K562 (cell line): ENCODE measurements around the gene POU4F2.

ENCODE experiments used
- FOS ChIP-seq: IDR thresholded peaks from 3 replicates; pipeline ENCODE4 v1.6.1; 2011; ENCODE audit not compliant: insufficient read length; ENCODE audit errors: extremely low read depth
- FOXP1 ChIP-seq: sonication (generic); formaldehyde crosslinking; IDR thresholded peaks from 2 replicates; pipeline ENCODE4 v1.8.0; 2022; ENCODE audit warnings: mild to moderate bottlenecking, missing genetic modification reagents
- HCFC1 ChIP-seq: IDR thresholded peaks from 2 replicates; pipeline ENCODE4 v1.6.1; 2012; ENCODE audit warnings: low read depth, low read length, improper control_type of control experiment
- NR3C1 ChIP-seq: sonication (generic); formaldehyde crosslinking; IDR thresholded peaks from 2 replicates; pipeline ENCODE4 v1.8.1; 2022; ENCODE audit warnings: missing genetic modification reagents
- POLR2A ChIP-seq: fragments of 450-650 bp; conservative IDR thresholded peaks from 2 replicates; pipeline ENCODE4 v1.6.1; 2016
- THAP7 ChIP-seq: fragments of 250-450 bp; sonication (Bioruptor Pico); IDR thresholded peaks from 2 replicates; pipeline ENCODE4 v1.5.0; 2021
- THRAP3 ChIP-seq: fragments of 450-650 bp; IDR thresholded peaks from 2 replicates; pipeline ENCODE4 v1.6.1; 2016; ENCODE audit warnings: mild to moderate bottlenecking, inconsistent platforms, borderline replicate concordance
- UBTF ChIP-seq, 2 experiments: IDR thresholded peaks; 2 replicates each; pipeline ENCODE4 v1.6.1; 2012; ENCODE audit warnings: improper control_type of control experiment in 2 of 2, low read depth in 2 of 2, low read length in 2 of 2, borderline replicate concordance in 1 of 2
- ZBTB5 ChIP-seq: fragments of 450-650 bp; IDR thresholded peaks from 2 replicates; pipeline ENCODE4 v1.6.1; 2017; ENCODE audit warnings: antibody characterized with exemption
- ZFX ChIP-seq: sonication (generic); formaldehyde crosslinking; IDR thresholded peaks from 2 replicates; pipeline ENCODE4 v1.8.0; 2022; ENCODE audit warnings: mild to moderate bottlenecking, missing genetic modification reagents, moderate library complexity
- TF ChIP-seq, protein P1 (sequence below), 3 experiments: IDR thresholded peaks in 2 of 3; conservative IDR thresholded peaks in 1 of 3; 2 replicates each; pipeline ENCODE4 v1.5.1; 2011 to 2012; ENCODE audit warnings: low read length in 3 of 3, mild to moderate bottlenecking in 3 of 3, control low read depth in 2 of 3, improper control_type of control experiment in 1 of 3, inconsistent platforms in 1 of 3, low read depth in 1 of 3, mixed read lengths in 1 of 3, moderate library complexity in 1 of 3; ENCODE audit not compliant: insufficient read depth in 2 of 3
- TF ChIP-seq, protein P2 (sequence below): sonication (generic); formaldehyde crosslinking; IDR thresholded peaks from 2 replicates; pipeline ENCODE4 v1.9.0; 2022; ENCODE audit warnings: mild to moderate bottlenecking, missing genetic modification reagents

DNA sequence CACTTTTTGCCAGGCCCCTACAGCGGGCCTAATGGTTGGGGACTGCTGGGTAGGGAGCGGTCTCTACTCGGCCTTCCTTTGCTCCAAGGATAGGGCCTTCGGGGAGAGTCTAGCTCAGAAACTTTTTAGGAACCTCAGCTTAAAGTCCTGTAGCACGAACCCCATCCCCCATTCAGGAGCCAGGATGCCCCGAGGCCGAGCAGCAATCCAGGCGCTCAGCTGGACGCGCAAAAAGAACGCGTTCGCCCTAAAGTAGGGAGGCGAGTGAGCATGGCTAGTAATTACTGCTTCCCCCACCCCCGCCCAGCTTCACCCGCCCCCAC is 9.7 kb downstream of the POU4F2 start:
- TF ChIP-seq, protein P1, sequence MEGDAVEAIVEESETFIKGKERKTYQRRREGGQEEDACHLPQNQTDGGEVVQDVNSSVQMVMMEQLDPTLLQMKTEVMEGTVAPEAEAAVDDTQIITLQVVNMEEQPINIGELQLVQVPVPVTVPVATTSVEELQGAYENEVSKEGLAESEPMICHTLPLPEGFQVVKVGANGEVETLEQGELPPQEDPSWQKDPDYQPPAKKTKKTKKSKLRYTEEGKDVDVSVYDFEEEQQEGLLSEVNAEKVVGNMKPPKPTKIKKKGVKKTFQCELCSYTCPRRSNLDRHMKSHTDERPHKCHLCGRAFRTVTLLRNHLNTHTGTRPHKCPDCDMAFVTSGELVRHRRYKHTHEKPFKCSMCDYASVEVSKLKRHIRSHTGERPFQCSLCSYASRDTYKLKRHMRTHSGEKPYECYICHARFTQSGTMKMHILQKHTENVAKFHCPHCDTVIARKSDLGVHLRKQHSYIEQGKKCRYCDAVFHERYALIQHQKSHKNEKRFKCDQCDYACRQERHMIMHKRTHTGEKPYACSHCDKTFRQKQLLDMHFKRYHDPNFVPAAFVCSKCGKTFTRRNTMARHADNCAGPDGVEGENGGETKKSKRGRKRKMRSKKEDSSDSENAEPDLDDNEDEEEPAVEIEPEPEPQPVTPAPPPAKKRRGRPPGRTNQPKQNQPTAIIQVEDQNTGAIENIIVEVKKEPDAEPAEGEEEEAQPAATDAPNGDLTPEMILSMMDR (IDR thresholded peaks at IDR 0.05 in 2 of 3, conservative IDR thresholded peaks at IDR 0.05 in 1 of 3; ENCODE audit: insufficient read depth in 2 of 3, low read depth in 1 of 3, low read length in 3 of 3), result no peak
- TF ChIP-seq HCFC1 (no peak), THAP7 (CRISPR knock-in tag) (no peak), ZFX (CRISPR knock-in tag) (no peak), FOXP1 (no peak), POLR2A (no peak), ZBTB5 (no peak), NR3C1 (CRISPR knock-in tag) (no peak), FOS (no peak), THRAP3 (no peak), UBTF (IDR thresholded peaks at IDR 0.05; ENCODE audit: borderline replicate concordance in 1 of 2, low read depth in 2 of 2, low read length in 2 of 2) (no peak)
- TF ChIP-seq, protein P2, sequence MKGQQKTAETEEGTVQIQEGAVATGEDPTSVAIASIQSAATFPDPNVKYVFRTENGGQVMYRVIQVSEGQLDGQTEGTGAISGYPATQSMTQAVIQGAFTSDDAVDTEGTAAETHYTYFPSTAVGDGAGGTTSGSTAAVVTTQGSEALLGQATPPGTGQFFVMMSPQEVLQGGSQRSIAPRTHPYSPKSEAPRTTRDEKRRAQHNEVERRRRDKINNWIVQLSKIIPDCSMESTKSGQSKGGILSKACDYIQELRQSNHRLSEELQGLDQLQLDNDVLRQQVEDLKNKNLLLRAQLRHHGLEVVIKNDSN (CRISPR knock-in tag), result no peak
